CD4-positive, alpha-beta T cell treated with Interleukin-10 for 1 hour (primary cell): ENCODE measurements around the gene ZSCAN21.

ENCODE experiments used
- DNase-seq: peaks from one replicate; pipeline ENCODE4 v3.0.0-alpha.2; 2020

ZSCAN21 gene

GRCh38 chr7:100029596-100029995 is 20.0 kb upstream of the ZSCAN21 start:
- DNase-seq: no peak

GRCh38 chr7:100033526-100033925 is 16.0 kb upstream of the ZSCAN21 start:
- no peak for DNase-seq

GRCh38 chr7:100034871-100035510 is 14.6 kb upstream of the ZSCAN21 start:
- no peak for DNase-seq

GRCh38 chr7:100035876-100036275 is 13.7 kb upstream of the ZSCAN21 start:
- no peak for DNase-seq

- DNase-seq: no peak
These were observed 11.2 kb upstream of the ZSCAN21 start for GRCh38 chr7:100038326-100038725.

GRCh38 chr7:100040575-100040974 is 9.0 kb upstream of the ZSCAN21 start:
- no peak for DNase-seq

- peak; percentile 10 for DNase-seq
These were observed 4.9 kb upstream of the ZSCAN21 start for GRCh38 chr7:100044718-100045117.

GRCh38 chr7:100048680-100049079 is 894 bp upstream of the ZSCAN21 start:
- DNase-seq: no peak

- no peak for DNase-seq
These were observed 2.0 kb downstream of the ZSCAN21 start for GRCh38 chr7:100051611-100052010.

GRCh38 chr7:100053215-100053614 is 3.6 kb downstream of the ZSCAN21 start:
- DNase-seq: peak; percentile 50

GRCh38 chr7:100057006-100057405 is 7.4 kb downstream of the ZSCAN21 start:
- no peak for DNase-seq

GRCh38 chr7:100059251-100059739 is 9.7 kb downstream of the ZSCAN21 start:
- no peak for DNase-seq

- DNase-seq: no peak
These were observed 12.1 kb downstream of the ZSCAN21 start for GRCh38 chr7:100061518-100062193.

GRCh38 chr7:100063376-100063775 is 13.8 kb downstream of the ZSCAN21 start:
- no peak for DNase-seq

GRCh38 chr7:100064162-100064561 is 14.6 kb downstream of the ZSCAN21 start:
- DNase-seq: no peak

- no peak for DNase-seq
These were observed 16.0 kb downstream of the ZSCAN21 start for GRCh38 chr7:100065452-100066186.

- DNase-seq: no peak
These were observed 17.4 kb downstream of the ZSCAN21 start for GRCh38 chr7:100066953-100067352.

- no peak for DNase-seq
These were observed 20.4 kb downstream of the ZSCAN21 start for GRCh38 chr7:100069991-100070390.

- DNase-seq: no peak
These were observed 21.6 kb downstream of the ZSCAN21 start for GRCh38 chr7:100071018-100071723.

- DNase-seq: no peak
These were observed 22.9 kb downstream of the ZSCAN21 start for GRCh38 chr7:100072462-100072861.

- DNase-seq: no peak
These were observed 25.3 kb downstream of the ZSCAN21 start for GRCh38 chr7:100074841-100075240.

GRCh38 chr7:100075418-100075817 is 25.8 kb downstream of the ZSCAN21 start:
- no peak for DNase-seq

GRCh38 chr7:100077205-100077604 is 27.6 kb downstream of the ZSCAN21 start:
- no peak for DNase-seq
